ENCODE data around the gene MAPRE2.

The MAPRE2 gene

DNA sequence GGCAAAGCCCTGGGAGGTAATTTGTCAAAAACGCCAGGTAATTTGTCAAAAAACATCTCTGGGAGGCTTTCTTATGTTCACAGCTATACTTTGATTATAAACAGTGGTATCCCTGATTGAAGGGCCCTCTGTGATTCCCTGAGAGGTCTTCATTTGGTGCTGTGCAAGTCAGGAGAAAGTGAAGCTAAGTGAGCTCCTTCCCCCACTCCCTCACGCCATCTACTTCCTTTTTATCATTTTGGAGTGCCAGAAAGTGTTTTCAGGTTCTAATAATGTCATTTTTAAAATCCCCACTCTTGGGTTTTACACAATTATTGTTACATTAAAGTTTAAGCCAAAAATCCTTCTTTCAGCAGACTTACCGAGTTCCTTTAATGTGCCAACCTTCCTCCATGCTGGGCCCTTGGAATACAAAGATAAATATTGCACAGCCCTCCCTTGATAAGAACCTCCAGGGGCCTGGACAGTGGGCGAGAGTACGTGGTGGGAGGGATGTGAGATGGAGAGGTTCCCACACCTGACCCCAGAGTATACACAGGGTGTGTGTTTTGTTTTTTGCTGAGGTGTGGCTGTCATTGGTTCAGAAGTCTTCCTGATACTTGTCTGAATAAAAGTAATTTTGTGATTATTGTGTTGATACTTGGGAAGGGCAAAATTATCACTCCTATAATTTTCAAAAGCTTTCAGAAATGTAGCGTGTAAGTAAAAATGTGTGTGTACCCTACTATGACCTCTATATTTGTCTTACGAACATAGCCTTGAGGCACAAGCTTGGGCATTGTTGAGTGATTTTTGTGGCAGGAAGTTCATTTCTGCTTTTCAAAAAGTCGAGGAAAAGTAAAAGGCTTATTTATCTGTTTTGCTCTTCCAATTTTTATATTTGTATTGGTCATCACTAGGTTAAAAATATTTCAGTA lies 8.2 kb downstream of the MAPRE2 start:
- Histone ChIP-seq H3K4me3 (ENCODE audit: low read depth, low read length) (peak overlapping the region; percentile 61), H3K27me3 (ENCODE audit: insufficient read depth, low read length) (no peaks in the 10 kb centered on the region), H3K27ac (ENCODE audit: low read depth, low read length) (peak overlapping the region; percentile 1; the same call in 1 of the 2 replicates), H3K36me3 (ENCODE audit: insufficient read depth, low read length) (no peaks in the 10 kb centered on the region), H2AFZ (ENCODE audit: low read length, unreplicated experiment) (peak overlapping the region; percentile 10), H3K79me2 (ENCODE audit: control insufficient read depth, insufficient read depth, low read length, unreplicated experiment) (peaks cover 68% of the 10 kb centered on the region), H3K4me1 (ENCODE audit: control insufficient read depth, insufficient read depth, low read length, unreplicated experiment) (peaks cover 59% of the 10 kb centered on the region)

DNA sequence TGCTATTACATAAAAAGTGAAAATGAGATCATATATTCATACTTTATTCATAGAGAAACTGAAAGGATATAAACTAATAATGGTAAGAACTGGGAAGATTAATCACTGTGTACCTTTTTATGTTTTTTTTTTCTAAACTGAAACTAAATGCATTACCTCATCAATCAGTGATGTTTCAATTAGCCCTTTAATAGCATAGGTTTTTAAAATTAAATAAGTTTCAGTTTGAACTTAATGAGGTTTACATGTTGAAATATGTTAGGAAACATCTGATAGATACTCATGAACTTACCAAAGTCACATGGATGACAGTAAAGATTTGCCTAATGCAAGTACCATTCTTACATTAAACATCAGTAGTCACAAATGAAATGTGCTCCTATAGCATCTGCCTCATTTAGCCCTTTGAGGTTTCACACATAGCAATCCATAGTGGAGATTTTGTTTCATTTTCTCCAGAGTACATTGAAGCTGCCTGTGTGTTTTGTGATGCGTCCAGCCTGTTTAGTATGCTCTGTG lies 8.9 kb downstream of the MAPRE2 start:
- Histone ChIP-seq H3K79me2 (ENCODE audit: control insufficient read depth, insufficient read depth, low read length, unreplicated experiment) (peaks cover 63% of the 10 kb centered on the region), H3K27me3 (ENCODE audit: insufficient read depth, low read length) (no peaks in the 10 kb centered on the region), H3K4me3 (ENCODE audit: low read depth, low read length) (peak overlapping the region; percentile 61), H3K36me3 (ENCODE audit: insufficient read depth, low read length) (no peaks in the 10 kb centered on the region), H2AFZ (ENCODE audit: low read length, unreplicated experiment) (peak overlapping the region; percentile 52), H3K4me1 (ENCODE audit: control insufficient read depth, insufficient read depth, low read length, unreplicated experiment) (peaks cover 52% of the 10 kb centered on the region), H3K27ac (ENCODE audit: low read depth, low read length) (peak overlapping the region; percentile 1; the same call in 1 of the 2 replicates)

DNA sequence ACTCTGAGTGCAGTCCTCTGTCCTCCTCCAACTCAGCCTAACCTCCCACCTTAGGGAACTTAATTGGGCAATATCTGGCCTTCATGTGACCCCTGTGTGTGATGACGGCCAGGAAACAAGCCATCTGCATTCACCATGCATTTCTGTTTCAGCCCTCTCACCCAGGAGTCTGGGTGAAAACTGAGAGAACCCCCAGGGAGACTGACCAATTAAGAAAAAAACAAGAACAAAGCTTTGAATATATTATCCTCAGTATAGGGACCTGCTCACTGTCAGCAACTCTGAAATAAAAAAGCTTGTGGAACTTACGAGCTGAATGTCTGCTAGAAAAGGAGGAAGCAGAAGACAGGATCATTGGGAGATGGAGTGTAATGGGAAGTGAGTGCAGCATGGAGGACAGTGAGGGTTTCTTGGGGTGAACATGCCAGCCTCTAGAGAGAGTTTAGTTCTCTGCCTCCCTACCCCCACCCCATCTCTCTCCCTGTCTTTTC lies 9.5 kb downstream of the MAPRE2 start:
- peak overlapping the region; percentile 52 for H2AFZ ChIP-seq (ENCODE audit: low read length, unreplicated experiment)

DNA sequence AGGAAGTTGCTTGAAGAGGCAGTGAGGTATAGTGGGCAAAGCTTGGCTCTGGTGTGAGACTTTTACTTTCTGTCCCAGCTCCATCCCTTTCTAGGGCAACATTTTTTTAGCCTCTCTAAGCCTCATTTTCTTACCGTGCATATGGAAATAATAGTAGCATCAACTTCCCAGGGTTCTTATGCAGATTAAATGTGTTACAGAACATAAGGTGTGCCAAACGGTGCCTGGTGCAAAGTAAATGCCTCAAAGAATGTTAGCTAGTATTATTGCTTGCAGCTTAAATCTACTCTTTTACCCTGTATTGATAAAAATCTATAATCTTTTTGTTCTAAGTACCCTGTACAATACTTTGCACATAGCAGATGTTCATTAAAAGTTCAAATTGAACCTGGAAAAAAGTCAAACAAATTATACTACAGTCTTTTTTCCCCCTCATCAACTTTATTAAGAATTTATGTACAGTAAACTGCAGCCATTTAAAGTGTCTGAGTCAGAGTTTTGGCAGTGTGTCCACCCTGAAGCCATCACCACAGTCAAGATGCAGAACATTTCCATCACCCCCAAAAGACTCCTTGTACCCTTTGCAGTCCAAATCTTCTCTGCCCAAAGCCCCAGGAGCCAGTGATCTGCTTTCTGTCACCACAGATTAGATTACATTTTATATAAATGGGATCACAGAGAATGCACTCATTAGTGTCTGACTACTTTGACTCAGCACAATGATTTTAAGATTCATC lies 10.6 kb downstream of the MAPRE2 start:
- Histone ChIP-seq H3K79me2 (ENCODE audit: control insufficient read depth, insufficient read depth, low read length, unreplicated experiment) (peaks cover 50% of the 10 kb centered on the region), H3K4me3 (ENCODE audit: low read depth, low read length) (no peak overlapping the region), H2AFZ (ENCODE audit: low read length, unreplicated experiment) (no peak overlapping the region), H3K36me3 (ENCODE audit: insufficient read depth, low read length) (no peaks in the 10 kb centered on the region), H3K27me3 (ENCODE audit: insufficient read depth, low read length) (no peaks in the 10 kb centered on the region), H3K4me1 (ENCODE audit: control insufficient read depth, insufficient read depth, low read length, unreplicated experiment) (peaks cover 37% of the 10 kb centered on the region), H3K27ac (ENCODE audit: low read depth, low read length) (no peak overlapping the region)

More for the DNA sequence above, 9.5 kb downstream of the MAPRE2 start:
- Histone ChIP-seq H3K4me3 (ENCODE audit: low read depth, low read length) (peak overlapping the region; percentile 61), H3K27me3 (ENCODE audit: insufficient read depth, low read length) (no peaks in the 10 kb centered on the region), H3K36me3 (ENCODE audit: insufficient read depth, low read length) (no peaks in the 10 kb centered on the region), H3K27ac (ENCODE audit: low read depth, low read length) (0 out of 2 replicates have a peak overlapping the region, but pooled peaks have one; percentile 1), H3K79me2 (ENCODE audit: control insufficient read depth, insufficient read depth, low read length, unreplicated experiment) (peaks cover 60% of the 10 kb centered on the region), H3K4me1 (ENCODE audit: control insufficient read depth, insufficient read depth, low read length, unreplicated experiment) (peaks cover 46% of the 10 kb centered on the region)

GRCh38 chr18:35054401-35054800 lies 13.2 kb downstream of the MAPRE2 start:
- Histone ChIP-seq H3K4me1 (ENCODE audit: control insufficient read depth, insufficient read depth, low read length, unreplicated experiment) (peaks cover 29% of the 10 kb centered on the region), H3K27ac (ENCODE audit: low read depth, low read length) (no peak overlapping the region), H2AFZ (ENCODE audit: low read length, unreplicated experiment) (no peak overlapping the region), H3K79me2 (ENCODE audit: control insufficient read depth, insufficient read depth, low read length, unreplicated experiment) (peaks cover 35% of the 10 kb centered on the region), H3K4me3 (ENCODE audit: low read depth, low read length) (no peak overlapping the region), H3K36me3 (ENCODE audit: insufficient read depth, low read length) (no peaks in the 10 kb centered on the region), H3K27me3 (ENCODE audit: insufficient read depth, low read length) (no peaks in the 10 kb centered on the region)

GRCh38 chr18:35055105-35055504 lies 13.9 kb downstream of the MAPRE2 start:
- Histone ChIP-seq H3K79me2 (ENCODE audit: control insufficient read depth, insufficient read depth, low read length, unreplicated experiment) (peaks cover 34% of the 10 kb centered on the region), H2AFZ (ENCODE audit: low read length, unreplicated experiment) (no peak overlapping the region), H3K4me3 (ENCODE audit: low read depth, low read length) (no peak overlapping the region), H3K4me1 (ENCODE audit: control insufficient read depth, insufficient read depth, low read length, unreplicated experiment) (peaks cover 22% of the 10 kb centered on the region), H3K36me3 (ENCODE audit: insufficient read depth, low read length) (no peaks in the 10 kb centered on the region), H3K27ac (ENCODE audit: low read depth, low read length) (no peak overlapping the region), H3K27me3 (ENCODE audit: insufficient read depth, low read length) (no peaks in the 10 kb centered on the region)

- Histone ChIP-seq H3K79me2 (ENCODE audit: control insufficient read depth, insufficient read depth, low read length, unreplicated experiment) (peaks cover 33% of the 10 kb centered on the region), H3K4me1 (ENCODE audit: control insufficient read depth, insufficient read depth, low read length, unreplicated experiment) (peaks cover 16% of the 10 kb centered on the region), H3K27me3 (ENCODE audit: insufficient read depth, low read length) (no peaks in the 10 kb centered on the region), H3K4me3 (ENCODE audit: low read depth, low read length) (no peak overlapping the region), H3K36me3 (ENCODE audit: insufficient read depth, low read length) (no peaks in the 10 kb centered on the region), H3K27ac (ENCODE audit: low read depth, low read length) (no peak overlapping the region), H2AFZ (ENCODE audit: low read length, unreplicated experiment) (no peak overlapping the region)
Measured at GRCh38 chr18:35055726-35056125, 14.5 kb downstream of the MAPRE2 start.

GRCh38 chr18:35059280-35059927 lies 18.2 kb downstream of the MAPRE2 start:
- no peak overlapping the region for H3K4me3 ChIP-seq (ENCODE audit: low read depth, low read length)
- no peaks in the 10 kb centered on the region for H3K4me1 ChIP-seq (ENCODE audit: control insufficient read depth, insufficient read depth, low read length, unreplicated experiment)
- H3K27ac ChIP-seq (ENCODE audit: low read depth, low read length): no peak overlapping the region
- no peaks in the 10 kb centered on the region for H3K27me3 ChIP-seq (ENCODE audit: insufficient read depth, low read length)
- H2AFZ ChIP-seq (ENCODE audit: low read length, unreplicated experiment): no peak overlapping the region
- H3K79me2 ChIP-seq (ENCODE audit: control insufficient read depth, insufficient read depth, low read length, unreplicated experiment): peaks cover 21% of the 10 kb centered on the region
- H3K36me3 ChIP-seq (ENCODE audit: insufficient read depth, low read length): no peaks in the 10 kb centered on the region

- H3K79me2 ChIP-seq (ENCODE audit: control insufficient read depth, insufficient read depth, low read length, unreplicated experiment): peaks cover 21% of the 10 kb centered on the region
- H3K4me1 ChIP-seq (ENCODE audit: control insufficient read depth, insufficient read depth, low read length, unreplicated experiment): no peaks in the 10 kb centered on the region
- no peaks in the 10 kb centered on the region for H3K27me3 ChIP-seq (ENCODE audit: insufficient read depth, low read length)
- H3K27ac ChIP-seq (ENCODE audit: low read depth, low read length): no peak overlapping the region
- no peak overlapping the region for H2AFZ ChIP-seq (ENCODE audit: low read length, unreplicated experiment)
- H3K36me3 ChIP-seq (ENCODE audit: insufficient read depth, low read length): no peaks in the 10 kb centered on the region
- no peak overlapping the region for H3K4me3 ChIP-seq (ENCODE audit: low read depth, low read length)
Measured at GRCh38 chr18:35060122-35060815, 19.1 kb downstream of the MAPRE2 start.

- Histone ChIP-seq H3K36me3 (ENCODE audit: insufficient read depth, low read length) (no peaks in the 10 kb centered on the region), H2AFZ (ENCODE audit: low read length, unreplicated experiment) (no peak overlapping the region), H3K4me1 (ENCODE audit: control insufficient read depth, insufficient read depth, low read length, unreplicated experiment) (no peaks in the 10 kb centered on the region), H3K27ac (ENCODE audit: low read depth, low read length) (no peak overlapping the region), H3K4me3 (ENCODE audit: low read depth, low read length) (no peak overlapping the region), H3K79me2 (ENCODE audit: control insufficient read depth, insufficient read depth, low read length, unreplicated experiment) (peaks cover 21% of the 10 kb centered on the region), H3K27me3 (ENCODE audit: insufficient read depth, low read length) (no peaks in the 10 kb centered on the region)
Measured at GRCh38 chr18:35061336-35061735, 20.1 kb downstream of the MAPRE2 start.
